Kidney (tissue), 14 donors: ENCODE data around the gene KCNJ8. TPM values are rescaled to one million over a fixed set of nuclear protein-coding genes. Genes with fewer than 3 reads are reported as not detected.
A peak's percentile ranks its signal among the peaks of the same experiment; 100 is the strongest.

Experiments used
- DNase-seq, 5 donors: peaks; one replicate each; pipeline ENCODE4 v3.0.0-alpha.2; 2013 to 2020
- FAIRE-seq: peaks from 2 replicates; lab custom pipeline; 2012; peaks lifted over from hg19 to GRCh38; lab: Jason Lieb, UNC
- H3K27ac ChIP-seq, 2 donors: one replicate each; pipeline ENCODE4 v1.7.0; 2013; ENCODE audit warnings: low read depth in 2 of 2, low read length in 2 of 2, inconsistent platforms in 1 of 2
- H3K27me3 ChIP-seq: one replicate; pipeline ENCODE4 v1.7.1; 2013; ENCODE audit warnings: low read length, inconsistent platforms; ENCODE audit not compliant: control insufficient read depth, insufficient read depth
- H3K36me3 ChIP-seq, 3 donors: one replicate each; pipeline versions ENCODE4 v1.7.0 to v1.7.1; 2013; ENCODE audit warnings: low read length in 3 of 3, control low read depth in 1 of 3, inconsistent platforms in 1 of 3; ENCODE audit not compliant: insufficient read depth in 3 of 3, control insufficient read depth in 2 of 3
- H3K4me1 ChIP-seq, 3 donors: one replicate each; pipeline versions ENCODE4 v1.7.0 to v1.7.1; 2013; ENCODE audit warnings: low read length in 3 of 3, inconsistent platforms in 1 of 3, low read depth in 1 of 3; ENCODE audit not compliant: control insufficient read depth in 2 of 3, insufficient read depth in 2 of 3
- H3K4me3 ChIP-seq, 3 donors: one replicate each; pipeline versions ENCODE4 v1.7.0 to v1.8.1; 2013; ENCODE audit warnings: low read length in 3 of 3, control low read depth in 1 of 3, inconsistent platforms in 1 of 3
- H3K9ac ChIP-seq, 3 donors: one replicate each; pipeline versions ENCODE4 v1.7.0 to v1.7.1; 2013; ENCODE audit warnings: low read length in 3 of 3, control low read depth in 1 of 3, inconsistent platforms in 1 of 3
- H3K9me3 ChIP-seq, 3 donors: one replicate each; pipeline versions ENCODE4 v1.7.0 to v1.7.1; 2013; ENCODE audit warnings: low read length in 3 of 3, control low read depth in 1 of 3, inconsistent platforms in 1 of 3; ENCODE audit not compliant: control insufficient read depth in 2 of 3, insufficient read depth in 1 of 3
- CTCF ChIP-seq: IDR thresholded peaks from 3 replicates; pipeline ENCODE4 v1.5.1; 2012; ENCODE audit warnings: mild to moderate bottlenecking, moderate library complexity, borderline replicate concordance; ENCODE audit not compliant: insufficient read depth; ENCODE audit errors: extremely low read depth
- intact Hi-C: fragments of 100-400 bp; cut with DNase I; formaldehyde crosslinking; loops from one replicate; pipeline ENCODE4 v1.11.1; 2022
- polyA plus RNA-seq: library from polyadenylated mRNA; stranded (reverse); fragments of 350-450 nt; fragmentation: Illumina TruSeq; extraction: RNeasy Lipid Tissue Mini Kit (QIAGEN cat#74804); gene quantifications from one replicate; pipeline ENCODE4 v1.2.3, GENCODE V29; 2014; ENCODE audit warnings: low read depth, low replicate concordance; ENCODE audit not compliant: insufficient read depth
- total RNA-seq: library from RNA; stranded (reverse); fragmentation: NEBNext Ultra II Directional; extraction: Animal tissue kit (Norgen Biotek cat#: 25700); gene quantifications from one replicate; pipeline ENCODE4 v1.2.1, GENCODE V29; 2021
- donor health status: control.
- donor health status: control.
- donor health status: control.
- donor health status: control.
- donor health status: control.
- donor health status: DM: yes; HTN: yes; CAD: no.
- donor health status: Normal renal cell carcinoma (clear cell type).

Gene KCNJ8
- total and polyA plus RNA-seq, 2 donors from 2014 or later = 5.6 to 13.1 TPM

DNA sequence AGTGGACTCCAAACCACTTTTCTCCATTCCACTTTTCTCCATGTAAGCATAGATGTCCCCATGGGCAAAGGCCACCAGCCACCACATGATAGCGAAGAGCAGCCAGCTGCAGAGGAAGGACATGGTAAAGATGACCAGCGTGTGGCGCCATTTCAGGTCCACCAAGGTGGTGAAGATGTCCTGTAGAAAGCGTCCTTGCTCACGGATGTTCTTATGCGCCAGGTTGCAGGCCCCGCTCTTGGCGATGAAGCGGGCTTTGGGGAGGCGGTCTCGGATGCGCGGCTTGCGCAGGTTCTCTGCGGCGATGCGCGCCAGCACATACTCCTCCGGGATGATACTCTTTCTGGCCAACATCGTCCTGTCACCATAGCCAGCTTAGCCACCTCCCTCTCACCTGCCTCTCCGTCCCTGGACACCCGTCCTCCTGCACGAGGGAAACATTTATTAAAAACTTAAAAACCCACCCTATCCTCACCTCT, 1.2 kb downstream of the KCNJ8 start:
- Histone ChIP-seq H3K27ac (peak overlapping the region; percentile 46 to 84), H3K9ac (peak overlapping the region; percentile 28 to 56 (median 41)), H3K36me3 (no peaks in the 10 kb centered on the region), H3K4me1 (no peaks in the 10 kb centered on the region), H3K27me3 (no peaks in the 10 kb centered on the region), H3K9me3 (no peaks in the 10 kb centered on the region), H3K4me3 (peak overlapping the region; percentile 56 to 70 (median 62))
- peak; percentile 70 to 83 (median 75) for DNase-seq
- intact Hi-C loops = no loop called here
- no peak for TF ChIP-seq CTCF
- no peak for FAIRE-seq

GRCh38 chr12:21771311-21771710, 3.2 kb downstream of the KCNJ8 start:
- FAIRE-seq (peak; percentile 52), DNase-seq (no peak)
- intact Hi-C loops = no loop called here
- TF ChIP-seq CTCF = no peak
- H3K27ac ChIP-seq = peak overlapping the region in 1 of 2 donors; percentile 2
- no peaks in the 10 kb centered on the region for H3K36me3 ChIP-seq
- H3K9me3 ChIP-seq = no peaks in the 10 kb centered on the region
- H3K9ac ChIP-seq = no peak overlapping the region
- H3K4me1 ChIP-seq = no peaks in the 10 kb centered on the region
- no peaks in the 10 kb centered on the region for H3K27me3 ChIP-seq
- H3K4me3 ChIP-seq = no peak overlapping the region

DNA sequence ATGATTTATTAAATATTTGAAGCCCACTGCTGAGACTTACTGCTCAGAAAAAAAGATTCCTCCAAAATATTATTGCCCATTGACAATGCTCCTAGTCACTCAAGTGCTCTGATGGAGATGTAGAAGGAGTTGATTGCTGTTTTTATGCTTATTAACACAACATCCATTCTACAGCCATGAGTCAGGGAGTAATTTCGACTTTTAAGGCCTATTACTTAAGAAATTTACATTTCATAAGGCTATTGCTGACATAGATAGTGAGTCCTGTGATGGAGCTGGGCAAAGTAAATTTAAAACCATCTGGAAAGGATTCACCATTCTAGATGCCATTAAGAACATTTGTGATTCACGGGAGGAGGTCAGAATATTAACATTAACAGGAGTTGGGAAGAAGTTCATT, 5.2 kb downstream of the KCNJ8 start:
- Histone ChIP-seq H3K4me1 (peaks cover 0 to 4% (median 0%) of the 10 kb centered on the region in 3 donors), H3K27me3 (no peaks in the 10 kb centered on the region), H3K9me3 (no peaks in the 10 kb centered on the region), H3K9ac (no peak overlapping the region), H3K27ac (no peak overlapping the region), H3K4me3 (no peak overlapping the region), H3K36me3 (no peaks in the 10 kb centered on the region)
- intact Hi-C loops = no loop called here
- FAIRE-seq (no peak), DNase-seq (no peak)
- no peak for TF ChIP-seq CTCF

- DNase-seq = no peak
- H3K9me3 ChIP-seq = no peaks in the 10 kb centered on the region
- no peaks in the 10 kb centered on the region for H3K36me3 ChIP-seq
- H3K27ac ChIP-seq = no peak overlapping the region
- H3K4me1 ChIP-seq = peaks cover 0 to 13% (median 0%) of the 10 kb centered on the region in 3 donors
- H3K27me3 ChIP-seq = no peaks in the 10 kb centered on the region
- no peak for TF ChIP-seq CTCF
- intact Hi-C loops = no loop called here
- H3K9ac ChIP-seq = no peak overlapping the region
- H3K4me3 ChIP-seq = no peak overlapping the region
- FAIRE-seq = no peak
These were observed 8.1 kb downstream of the KCNJ8 start for GRCh38 chr12:21766403-21766802.
